RWPE2 (cell line): ENCODE data around the gene SETX.

Source experiments
- ATAC-seq: fragments of 200-7000 bp; cut with Tn5 transposase; 3 replicates; pipeline ENCODE4 v1.9.1; 2021; ENCODE audit warnings: low read depth
- DNase-seq: peaks from one replicate; pipeline ENCODE4 v3.0.0-alpha.2; 2020; ENCODE audit warnings: low spot score
- H3K27ac ChIP-seq: fragments of 450-650 bp; 2 replicates; pipeline ENCODE4 v1.5.1; 2017; ENCODE audit warnings: mild to moderate bottlenecking; ENCODE audit not compliant: poor library complexity, severe bottlenecking
- H3K27me3 ChIP-seq: fragments of 250-450 bp; sonication (Bioruptor Pico); 2 replicates; pipeline ENCODE4 v1.5.1; 2021; ENCODE audit warnings: mild to moderate bottlenecking, moderate library complexity; ENCODE audit not compliant: insufficient read depth, poor library complexity, severe bottlenecking
- H3K36me3 ChIP-seq: fragments of 250-450 bp; sonication (Bioruptor Pico); 2 replicates; pipeline ENCODE4 v1.5.1; 2020; ENCODE audit warnings: low read depth, mild to moderate bottlenecking, moderate library complexity
- H3K4me1 ChIP-seq: fragments of 250-450 bp; sonication (Bioruptor Pico); 2 replicates; pipeline ENCODE4 v1.5.1; 2021; ENCODE audit warnings: mild to moderate bottlenecking, moderate library complexity; ENCODE audit not compliant: insufficient read depth, poor library complexity, severe bottlenecking
- H3K4me3 ChIP-seq: fragments of 250-450 bp; sonication (Bioruptor Pico); 2 replicates; pipeline ENCODE4 v1.5.1; 2021; ENCODE audit warnings: mild to moderate bottlenecking, moderate library complexity; ENCODE audit not compliant: severe bottlenecking
- H3K9me3 ChIP-seq: fragments of 250-450 bp; sonication (Bioruptor Pico); 2 replicates; pipeline ENCODE4 v1.5.1; 2021; ENCODE audit warnings: mild to moderate bottlenecking, moderate library complexity; ENCODE audit not compliant: severe bottlenecking
- CTCF ChIP-seq: fragments of 450-650 bp; IDR thresholded peaks from one replicate; pipeline ENCODE4 v1.5.1; 2017; ENCODE audit warnings: mild to moderate bottlenecking, moderate library complexity; ENCODE audit not compliant: poor library complexity, severe bottlenecking

SETX gene

GRCh38 chr9:132366481-132366880 lies 11.7 kb upstream of the SETX start:
- no peaks in the 10 kb centered on the region for H3K27me3 ChIP-seq
- no peak overlapping the region for H3K27ac ChIP-seq
- H3K4me1 ChIP-seq, result no peaks in the 10 kb centered on the region
- DNase-seq (no peak), ATAC-seq (no peak)
- H3K36me3 ChIP-seq, result no peaks in the 10 kb centered on the region
- H3K4me3 ChIP-seq, result no peak overlapping the region
- no peaks in the 10 kb centered on the region for H3K9me3 ChIP-seq
- no peak for TF ChIP-seq CTCF

- H3K36me3 ChIP-seq, result no peaks in the 10 kb centered on the region
- no peaks in the 10 kb centered on the region for H3K4me1 ChIP-seq
- DNase-seq (no peak), ATAC-seq (no peak)
- H3K27ac ChIP-seq, result no peak overlapping the region
- no peaks in the 10 kb centered on the region for H3K27me3 ChIP-seq
- no peak overlapping the region for H3K4me3 ChIP-seq
- no peaks in the 10 kb centered on the region for H3K9me3 ChIP-seq
- TF ChIP-seq CTCF, result no peak
These were observed 11.2 kb upstream of the SETX start for GRCh38 chr9:132365986-132366385.

- Histone ChIP-seq H3K9me3 (no peaks in the 10 kb centered on the region), H3K27me3 (no peaks in the 10 kb centered on the region), H3K4me3 (no peak overlapping the region), H3K27ac (no peak overlapping the region), H3K36me3 (no peaks in the 10 kb centered on the region), H3K4me1 (no peaks in the 10 kb centered on the region)
- DNase-seq, result no peak
- no peak for ATAC-seq
- TF ChIP-seq CTCF, result no peak
These were observed 9.3 kb upstream of the SETX start for GRCh38 chr9:132364068-132364467.

GRCh38 chr9:132357764-132358163 lies 3.0 kb upstream of the SETX start:
- Histone ChIP-seq H3K27ac (no peak overlapping the region), H3K27me3 (no peaks in the 10 kb centered on the region), H3K4me3 (no peak overlapping the region), H3K4me1 (peaks cover 13% of the 10 kb centered on the region), H3K9me3 (no peaks in the 10 kb centered on the region), H3K36me3 (peaks cover 13% of the 10 kb centered on the region)
- no peak for TF ChIP-seq CTCF
- ATAC-seq (no peak), DNase-seq (no peak)

- Histone ChIP-seq H3K4me1 (peaks cover 26% of the 10 kb centered on the region), H3K9me3 (no peaks in the 10 kb centered on the region), H3K27me3 (no peaks in the 10 kb centered on the region), H3K27ac (no peak overlapping the region), H3K4me3 (no peak overlapping the region), H3K36me3 (peaks cover 26% of the 10 kb centered on the region)
- no peak for TF ChIP-seq CTCF
- ATAC-seq (no peak), DNase-seq (no peak)
These were observed 1.6 kb upstream of the SETX start for GRCh38 chr9:132356324-132356924.
